IPS DF 6.9 (cell line): ENCODE results near the gene PRSS57.

Experiments
- DNase-seq: peaks from one replicate; pipeline ENCODE4 v3.0.0-alpha.2; 2013; ENCODE audit warnings: low read depth, low spot score
- H3K27ac ChIP-seq: one replicate; pipeline ENCODE4 v1.5.1; 2013; ENCODE audit warnings: low read length, control low read depth
- H3K27me3 ChIP-seq: 2 replicates; pipeline ENCODE4 v1.6.1; 2013; ENCODE audit warnings: mild to moderate bottlenecking, low read length; ENCODE audit not compliant: control insufficient read depth, insufficient read depth
- H3K36me3 ChIP-seq: 2 replicates; pipeline ENCODE4 v1.6.1; 2013; ENCODE audit warnings: low read length; ENCODE audit not compliant: control insufficient read depth, insufficient read depth
- H3K4me1 ChIP-seq: 2 replicates; pipeline ENCODE4 v1.6.1; 2013; ENCODE audit warnings: low read length; ENCODE audit not compliant: control insufficient read depth, insufficient read depth
- H3K4me3 ChIP-seq: 2 replicates; pipeline ENCODE4 v1.5.1; 2013; ENCODE audit warnings: mild to moderate bottlenecking, low read length
- H3K9me3 ChIP-seq: 2 replicates; pipeline ENCODE4 v1.6.1; 2013; ENCODE audit warnings: low read length, inconsistent platforms; ENCODE audit not compliant: control insufficient read depth, insufficient read depth
- WGBS: extraction: QIAGEN DNeasy Blood & Tissue Kit; methylation state at CpG from one replicate; pipeline ENCODE4 v1.1.7; 2013; ENCODE audit warnings: mixed read lengths, missing lambda C conversion rate; ENCODE audit not compliant: insufficient read length, insufficient coverage; 5-methylcytosine and 5-hydroxymethylcytosine counted together

Gene PRSS57

GRCh38 chr19:722553-723101 lies 27.4 kb upstream of the PRSS57 start:
- peaks cover 2% of the 10 kb centered on the region; the same call in 1 of the 2 replicates for H3K4me1 ChIP-seq
- H3K4me3 ChIP-seq = no peak overlapping the region
- no peak overlapping the region for H3K27ac ChIP-seq
- H3K27me3 ChIP-seq = no peaks in the 10 kb centered on the region
- DNase-seq = no peak
- no CpG with 5 or more reads among the region's 17 CpGs for WGBS
- no peaks in the 10 kb centered on the region for H3K9me3 ChIP-seq
- H3K36me3 ChIP-seq = no peaks in the 10 kb centered on the region; the same call in 1 of the 2 replicates

GRCh38 chr19:720345-721160 lies 25.3 kb upstream of the PRSS57 start:
- Histone ChIP-seq H3K4me3 (no peak overlapping the region), H3K27ac (no peak overlapping the region), H3K36me3 (no peaks in the 10 kb centered on the region; the same call in 1 of the 2 replicates), H3K27me3 (no peaks in the 10 kb centered on the region), H3K4me1 (peaks cover 2% of the 10 kb centered on the region; the same call in 1 of the 2 replicates), H3K9me3 (no peaks in the 10 kb centered on the region)
- WGBS = no CpG with 5 or more reads among the region's 58 CpGs
- DNase-seq = no peak

GRCh38 chr19:719636-720344 lies 24.5 kb upstream of the PRSS57 start:
- WGBS = no CpG with 5 or more reads among the region's 79 CpGs

GRCh38 chr19:718991-719512 lies 23.8 kb upstream of the PRSS57 start:
- no peaks in the 10 kb centered on the region; the same call in 1 of the 2 replicates for H3K36me3 ChIP-seq
- H3K27ac ChIP-seq = no peak overlapping the region
- no CpG with 5 or more reads among the region's 54 CpGs for WGBS
- no peak overlapping the region for H3K4me3 ChIP-seq
- H3K4me1 ChIP-seq = peaks cover 2% of the 10 kb centered on the region; the same call in 1 of the 2 replicates
- no peak for DNase-seq
- H3K27me3 ChIP-seq = no peaks in the 10 kb centered on the region
- H3K9me3 ChIP-seq = no peaks in the 10 kb centered on the region

More at GRCh38 chr19:719636-720344, 24.5 kb upstream of the PRSS57 start:
- H3K36me3 ChIP-seq = no peaks in the 10 kb centered on the region; the same call in 1 of the 2 replicates
- H3K27me3 ChIP-seq = no peaks in the 10 kb centered on the region
- H3K9me3 ChIP-seq = no peaks in the 10 kb centered on the region
- no peak overlapping the region for H3K4me3 ChIP-seq
- no peak for DNase-seq
- peaks cover 2% of the 10 kb centered on the region; the same call in 1 of the 2 replicates for H3K4me1 ChIP-seq
- H3K27ac ChIP-seq = no peak overlapping the region

- no peaks in the 10 kb centered on the region for H3K9me3 ChIP-seq
- H3K4me1 ChIP-seq = peaks cover 2% of the 10 kb centered on the region; the same call in 1 of the 2 replicates
- H3K4me3 ChIP-seq = no peak overlapping the region
- no CpG with 5 or more reads among the region's 23 CpGs for WGBS
- H3K27me3 ChIP-seq = no peaks in the 10 kb centered on the region
- no peaks in the 10 kb centered on the region; the same call in 1 of the 2 replicates for H3K36me3 ChIP-seq
- DNase-seq = no peak
- no peak overlapping the region for H3K27ac ChIP-seq
These were observed 23.1 kb upstream of the PRSS57 start for GRCh38 chr19:718251-718951.

- peaks cover 2% of the 10 kb centered on the region; the same call in 1 of the 2 replicates for H3K4me1 ChIP-seq
- no peaks in the 10 kb centered on the region; the same call in 1 of the 2 replicates for H3K36me3 ChIP-seq
- no peaks in the 10 kb centered on the region for H3K27me3 ChIP-seq
- H3K27ac ChIP-seq = no peak overlapping the region
- DNase-seq = no peak
- WGBS = no CpG with 5 or more reads among the region's 3 CpGs
- no peak overlapping the region for H3K4me3 ChIP-seq
- H3K9me3 ChIP-seq = no peaks in the 10 kb centered on the region
These were observed 20.1 kb upstream of the PRSS57 start for GRCh38 chr19:715347-715746.

- Histone ChIP-seq H3K27ac (no peak overlapping the region), H3K27me3 (no peaks in the 10 kb centered on the region)
- no CpG with 5 or more reads among the region's 8 CpGs for WGBS
These were observed 16.0 kb upstream of the PRSS57 start for GRCh38 chr19:711254-711653.

GRCh38 chr19:710767-711166 lies 15.5 kb upstream of the PRSS57 start:
- H3K27me3 ChIP-seq = no peaks in the 10 kb centered on the region
- no CpG with 5 or more reads among the region's 21 CpGs for WGBS
- H3K27ac ChIP-seq = no peak overlapping the region
- peaks cover 2% of the 10 kb centered on the region; the same call in 1 of the 2 replicates for H3K4me1 ChIP-seq
- no peak for DNase-seq
- no peak overlapping the region for H3K4me3 ChIP-seq
- no peaks in the 10 kb centered on the region for H3K36me3 ChIP-seq
- H3K9me3 ChIP-seq = no peaks in the 10 kb centered on the region

More at GRCh38 chr19:711254-711653, 16.0 kb upstream of the PRSS57 start:
- Histone ChIP-seq H3K9me3 (no peaks in the 10 kb centered on the region), H3K4me3 (no peak overlapping the region), H3K4me1 (peaks cover 2% of the 10 kb centered on the region; the same call in 1 of the 2 replicates), H3K36me3 (no peaks in the 10 kb centered on the region)
- no peak for DNase-seq

GRCh38 chr19:709965-710571 lies 14.8 kb upstream of the PRSS57 start:
- Histone ChIP-seq H3K27me3 (no peaks in the 10 kb centered on the region), H3K4me1 (peaks cover 2% of the 10 kb centered on the region; the same call in 1 of the 2 replicates), H3K9me3 (no peaks in the 10 kb centered on the region), H3K4me3 (peak overlapping the region; percentile 60; the same call in 1 of the 2 replicates), H3K36me3 (no peaks in the 10 kb centered on the region), H3K27ac (no peak overlapping the region)
- no peak for DNase-seq
- WGBS = no CpG with 5 or more reads among the region's 27 CpGs
